Neural crest cell (in vitro differentiated cells): ENCODE data around the gene LCP2. TPM values are rescaled to one million over a fixed set of nuclear protein-coding genes. Genes with fewer than 3 reads are reported as not detected.

Experiments
- DNase-seq: peaks from one replicate; pipeline ENCODE4 v3.0.0; 2021; ENCODE audit warnings: low read depth, mixed read lengths, low spot score
- H3K27ac Mint-ChIP-seq: one replicate; pipeline ENCODE4 v1.8.0; 2021; ENCODE audit warnings: mild to moderate bottlenecking, mixed read lengths; ENCODE audit not compliant: unreplicated experiment
- H3K27me3 Mint-ChIP-seq: 2 replicates; pipeline ENCODE4 v1.8.0; 2021; ENCODE audit warnings: low read depth, mild to moderate bottlenecking, mixed read lengths
- H3K36me3 Mint-ChIP-seq: 2 replicates; pipeline ENCODE4 v1.8.0; 2021; ENCODE audit warnings: low read depth, mild to moderate bottlenecking, mixed read lengths
- H3K4me1 Mint-ChIP-seq: 2 replicates; pipeline ENCODE4 v1.8.0; 2021; ENCODE audit warnings: mixed read lengths
- H3K4me3 Mint-ChIP-seq: one replicate; pipeline ENCODE4 v1.8.0; 2021; ENCODE audit warnings: mild to moderate bottlenecking, mixed read lengths
- H3K9me3 Mint-ChIP-seq: 2 replicates; pipeline ENCODE4 v1.8.0; 2021; ENCODE audit warnings: mixed read lengths
- CTCF ChIP-seq: fragments of 200-600 bp; sonication (generic); conservative IDR thresholded peaks from 2 replicates; pipeline ENCODE4 v1.5.0; 2021; ENCODE audit warnings: antibody characterized with exemption, mild to moderate bottlenecking
- total RNA-seq: library from RNA; stranded (reverse); gene quantifications from 2 replicates; pipeline ENCODE4 v1.2.1, GENCODE V29; 2021

LCP2 gene
- total RNA-seq, 1 donor from 2014 or later, result not detected

GRCh38 chr5:170305646-170306025 is 8.1 kb upstream of the LCP2 start:
- H3K27me3 Mint-ChIP-seq, result no peaks in the 10 kb centered on the region
- peaks cover 33% of the 10 kb centered on the region for H3K4me1 Mint-ChIP-seq
- no peaks in the 10 kb centered on the region for H3K36me3 Mint-ChIP-seq
- TF ChIP-seq CTCF, result no peak
- no peaks in the 10 kb centered on the region for H3K9me3 Mint-ChIP-seq
- H3K27ac Mint-ChIP-seq, result no peak overlapping the region
- no peak overlapping the region for H3K4me3 Mint-ChIP-seq
- no peak for DNase-seq

GRCh38 chr5:170305016-170305645 is 7.6 kb upstream of the LCP2 start:
- Mint-ChIP-seq H3K27ac (no peak overlapping the region), H3K4me3 (no peak overlapping the region), H3K9me3 (no peaks in the 10 kb centered on the region), H3K36me3 (no peaks in the 10 kb centered on the region), H3K27me3 (no peaks in the 10 kb centered on the region), H3K4me1 (peaks cover 33% of the 10 kb centered on the region)
- no peak for TF ChIP-seq CTCF
- no peak for DNase-seq

GRCh38 chr5:170303549-170303948 is 6.0 kb upstream of the LCP2 start:
- peaks cover 33% of the 10 kb centered on the region for H3K4me1 Mint-ChIP-seq
- H3K4me3 Mint-ChIP-seq, result no peak overlapping the region
- H3K27me3 Mint-ChIP-seq, result no peaks in the 10 kb centered on the region
- H3K9me3 Mint-ChIP-seq, result no peaks in the 10 kb centered on the region
- H3K27ac Mint-ChIP-seq, result no peak overlapping the region
- DNase-seq, result no peak
- H3K36me3 Mint-ChIP-seq, result no peaks in the 10 kb centered on the region
- no peak for TF ChIP-seq CTCF

GRCh38 chr5:170302653-170303501 is 5.3 kb upstream of the LCP2 start:
- H3K4me1 Mint-ChIP-seq, result peaks cover 33% of the 10 kb centered on the region
- DNase-seq, result no peak
- no peak for TF ChIP-seq CTCF
- H3K36me3 Mint-ChIP-seq, result no peaks in the 10 kb centered on the region
- no peak overlapping the region for H3K4me3 Mint-ChIP-seq
- no peaks in the 10 kb centered on the region for H3K27me3 Mint-ChIP-seq
- H3K27ac Mint-ChIP-seq, result no peak overlapping the region
- no peaks in the 10 kb centered on the region for H3K9me3 Mint-ChIP-seq

- no peak overlapping the region for H3K27ac Mint-ChIP-seq
- no peaks in the 10 kb centered on the region for H3K27me3 Mint-ChIP-seq
- no peak for TF ChIP-seq CTCF
- no peak for DNase-seq
- H3K4me3 Mint-ChIP-seq, result no peak overlapping the region
- H3K36me3 Mint-ChIP-seq, result no peaks in the 10 kb centered on the region
- peaks cover 29% of the 10 kb centered on the region for H3K4me1 Mint-ChIP-seq
- no peaks in the 10 kb centered on the region for H3K9me3 Mint-ChIP-seq
Observed at GRCh38 chr5:170301981-170302652, 4.5 kb upstream of the LCP2 start.
